CD4-positive, alpha-beta T cell treated with Interleukin-15 for 1 hour (primary cell): ENCODE data around the gene TBC1D22A.

ENCODE experiments used
- DNase-seq: peaks from one replicate; pipeline ENCODE4 v3.0.0-alpha.2; 2020

The TBC1D22A gene

DNA sequence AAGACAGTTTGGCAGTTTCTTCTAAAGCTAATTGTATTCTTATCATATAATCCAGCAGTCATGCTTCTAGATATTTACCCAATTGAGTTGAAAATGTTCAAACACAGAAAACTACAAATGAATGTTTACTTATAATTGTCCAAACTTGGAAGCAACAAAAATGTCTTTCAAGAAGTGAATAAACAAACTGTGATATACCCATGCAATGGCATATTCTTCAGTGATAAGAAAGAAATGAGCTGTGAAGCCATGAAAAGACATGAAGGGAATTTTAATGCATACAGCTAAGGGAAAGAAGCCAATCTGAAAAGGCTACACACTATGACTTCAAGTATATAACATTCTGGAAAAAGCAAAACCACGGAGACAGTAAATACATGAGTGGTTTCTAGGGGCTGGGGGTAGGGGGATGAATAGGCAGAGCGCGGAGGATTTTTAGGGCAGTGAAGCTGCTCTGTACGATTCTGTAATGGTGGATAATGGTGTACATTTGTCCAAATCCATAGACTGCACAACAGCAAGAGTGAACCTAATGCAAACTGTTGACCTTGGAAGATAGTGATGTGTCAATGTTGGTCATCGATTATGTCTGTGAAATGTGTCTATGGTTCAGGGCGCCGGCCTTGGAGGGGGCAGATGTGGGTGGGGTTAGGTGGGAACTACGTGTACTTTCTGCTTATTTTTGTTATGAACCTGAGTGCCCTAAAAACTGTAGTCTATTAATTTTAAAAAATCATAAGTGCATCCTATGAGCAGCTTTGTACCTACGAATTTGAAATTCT, 424.9 kb downstream of the TBC1D22A start:
- DNase-seq = peak; percentile 2

DNA sequence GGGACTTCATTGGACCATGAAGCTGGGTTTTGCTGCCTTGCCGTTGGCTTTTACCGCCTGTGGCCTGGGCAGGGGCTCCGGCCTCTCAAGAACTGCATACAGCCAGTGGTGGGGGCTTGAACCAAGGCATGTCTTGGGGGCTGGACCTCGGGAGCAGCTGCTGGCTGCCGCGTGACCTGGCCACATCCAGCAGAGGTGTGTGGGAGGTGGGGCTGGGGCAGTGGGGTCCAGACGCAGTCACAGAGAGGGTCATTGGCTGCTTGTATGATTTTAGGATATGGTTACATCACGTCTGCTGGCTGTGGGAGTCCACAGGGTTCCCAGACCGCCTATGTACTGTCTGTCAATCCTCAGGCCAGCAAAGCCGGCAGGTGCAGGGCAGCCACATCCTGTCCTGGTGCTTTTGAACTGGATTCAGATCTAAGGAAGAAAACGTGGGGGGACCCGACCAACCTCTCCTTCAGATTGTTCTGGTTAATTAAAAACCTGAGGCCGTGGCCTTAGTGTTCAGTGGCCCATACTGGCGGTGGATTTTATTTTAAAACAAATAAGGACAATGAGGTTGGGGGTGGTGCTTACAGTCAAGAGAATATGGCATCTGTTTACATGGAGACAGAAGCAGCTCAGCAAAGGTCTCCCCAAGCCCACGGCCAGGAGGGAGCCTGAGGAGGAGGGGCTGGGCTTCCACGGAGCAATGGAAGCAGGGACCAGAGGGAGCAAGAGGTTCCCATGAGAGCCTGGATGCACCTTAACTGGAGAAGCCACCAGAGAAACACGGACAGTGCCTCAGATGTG, 426.0 kb downstream of the TBC1D22A start:
- DNase-seq = peak; percentile 7

DNA sequence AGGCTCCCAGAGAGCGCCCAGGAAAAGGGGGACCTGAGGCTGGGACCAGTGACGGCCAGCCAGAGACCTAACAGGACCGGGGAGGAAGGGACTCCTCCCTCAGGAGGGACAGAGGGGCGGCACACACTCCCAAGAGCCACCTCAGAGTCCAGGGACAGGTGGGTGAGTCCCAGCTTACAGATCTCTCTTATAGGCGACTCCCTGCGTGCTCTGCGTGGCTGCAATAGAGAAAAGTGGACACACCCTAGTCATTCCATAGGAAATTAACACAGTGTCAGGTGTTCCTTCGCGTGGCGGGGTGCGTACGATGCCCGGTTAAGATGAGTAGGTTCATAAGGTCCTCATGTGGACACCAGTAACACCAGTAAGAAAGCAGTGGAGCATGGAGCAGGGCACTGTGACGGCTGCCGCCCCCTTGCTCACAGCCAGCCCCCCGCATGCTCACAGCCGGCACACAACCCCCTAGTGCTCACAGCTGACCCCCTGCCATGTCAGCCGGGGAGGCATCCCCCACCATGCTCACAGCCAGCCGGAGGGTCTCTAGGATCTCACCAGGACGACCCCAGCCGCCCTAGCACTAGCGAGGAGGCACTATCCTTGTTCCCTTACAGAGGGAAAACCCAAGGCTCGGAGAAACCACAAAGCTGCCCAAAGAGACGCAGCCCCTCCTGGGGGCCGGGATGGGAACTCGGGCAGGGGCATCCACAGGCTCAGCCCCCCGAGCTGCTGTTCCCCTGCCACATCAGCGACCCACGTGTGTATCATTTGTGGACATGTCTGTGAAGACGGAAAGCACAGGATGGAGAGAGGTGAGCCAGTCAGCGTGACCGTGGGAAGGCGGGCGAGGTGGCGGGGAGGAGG, 426.8 kb downstream of the TBC1D22A start:
- peak; percentile 13 for DNase-seq

DNA sequence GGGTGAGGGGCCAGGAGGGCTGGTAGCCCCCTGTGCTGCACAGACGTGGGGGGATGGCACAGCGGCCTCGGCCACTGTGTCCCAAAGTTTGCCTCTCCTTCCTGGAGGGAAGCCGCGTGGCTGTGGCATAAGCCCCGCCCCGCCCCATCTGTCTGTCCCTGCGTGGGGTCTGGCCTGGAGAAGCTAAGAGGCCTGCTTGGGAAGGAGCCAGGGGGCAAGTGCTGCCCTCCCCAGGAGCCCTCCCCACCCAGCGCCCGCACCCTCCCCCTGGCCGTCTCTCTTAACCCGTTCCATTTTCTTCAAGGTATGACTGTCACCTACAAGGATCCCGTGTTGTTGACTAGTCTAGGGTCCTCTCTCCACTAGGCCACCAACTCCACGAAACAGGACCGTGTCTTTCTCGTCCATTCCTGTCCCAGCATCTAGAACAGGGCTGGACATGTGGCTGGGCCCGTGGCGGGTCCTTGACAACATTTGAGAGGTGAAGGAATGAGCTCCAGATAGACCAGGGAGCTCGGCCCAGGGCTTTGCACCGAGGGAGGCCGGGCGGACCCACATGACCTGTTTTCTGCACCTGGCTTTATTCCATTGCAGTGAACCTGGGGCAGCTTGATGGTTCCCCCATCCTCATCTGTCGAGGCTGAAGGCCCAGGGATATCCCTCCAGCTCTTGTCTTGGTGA, 428.0 kb downstream of the TBC1D22A start:
- peak; percentile 11 for DNase-seq

DNA sequence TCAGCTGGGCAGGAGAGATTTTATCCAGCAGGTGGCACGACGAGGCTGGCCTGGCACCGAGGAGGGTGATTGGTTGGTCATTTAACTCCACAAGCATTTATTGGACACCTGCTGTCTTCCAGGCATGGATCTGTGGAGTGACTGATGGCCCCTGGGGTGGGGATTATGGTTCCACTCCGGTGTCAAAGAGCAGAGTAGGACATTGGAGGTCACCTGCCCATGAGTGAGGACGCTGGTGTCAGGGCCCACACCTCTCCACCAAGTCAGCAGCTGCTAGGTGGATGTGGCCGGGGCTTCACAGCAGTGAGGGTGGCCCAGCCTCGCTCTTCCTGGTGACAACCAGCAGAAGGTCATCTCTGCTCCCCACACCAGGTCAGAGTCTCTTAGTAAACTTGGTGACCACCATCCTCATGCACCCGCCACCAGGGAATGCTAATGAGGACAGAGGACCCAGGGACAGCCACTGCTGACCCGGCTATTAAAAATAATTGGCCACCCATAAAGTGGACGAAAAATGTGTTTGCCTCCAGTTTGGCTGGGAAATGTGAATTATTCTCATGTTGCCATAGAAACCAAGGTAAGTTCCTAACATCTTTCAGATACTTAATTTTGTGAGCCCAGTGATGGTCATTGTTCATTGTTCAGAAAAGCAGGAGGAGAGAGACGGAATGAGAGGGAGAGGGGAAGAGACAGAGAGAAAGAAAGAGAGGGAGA, 428.7 kb downstream of the TBC1D22A start:
- DNase-seq = no peak

DNA sequence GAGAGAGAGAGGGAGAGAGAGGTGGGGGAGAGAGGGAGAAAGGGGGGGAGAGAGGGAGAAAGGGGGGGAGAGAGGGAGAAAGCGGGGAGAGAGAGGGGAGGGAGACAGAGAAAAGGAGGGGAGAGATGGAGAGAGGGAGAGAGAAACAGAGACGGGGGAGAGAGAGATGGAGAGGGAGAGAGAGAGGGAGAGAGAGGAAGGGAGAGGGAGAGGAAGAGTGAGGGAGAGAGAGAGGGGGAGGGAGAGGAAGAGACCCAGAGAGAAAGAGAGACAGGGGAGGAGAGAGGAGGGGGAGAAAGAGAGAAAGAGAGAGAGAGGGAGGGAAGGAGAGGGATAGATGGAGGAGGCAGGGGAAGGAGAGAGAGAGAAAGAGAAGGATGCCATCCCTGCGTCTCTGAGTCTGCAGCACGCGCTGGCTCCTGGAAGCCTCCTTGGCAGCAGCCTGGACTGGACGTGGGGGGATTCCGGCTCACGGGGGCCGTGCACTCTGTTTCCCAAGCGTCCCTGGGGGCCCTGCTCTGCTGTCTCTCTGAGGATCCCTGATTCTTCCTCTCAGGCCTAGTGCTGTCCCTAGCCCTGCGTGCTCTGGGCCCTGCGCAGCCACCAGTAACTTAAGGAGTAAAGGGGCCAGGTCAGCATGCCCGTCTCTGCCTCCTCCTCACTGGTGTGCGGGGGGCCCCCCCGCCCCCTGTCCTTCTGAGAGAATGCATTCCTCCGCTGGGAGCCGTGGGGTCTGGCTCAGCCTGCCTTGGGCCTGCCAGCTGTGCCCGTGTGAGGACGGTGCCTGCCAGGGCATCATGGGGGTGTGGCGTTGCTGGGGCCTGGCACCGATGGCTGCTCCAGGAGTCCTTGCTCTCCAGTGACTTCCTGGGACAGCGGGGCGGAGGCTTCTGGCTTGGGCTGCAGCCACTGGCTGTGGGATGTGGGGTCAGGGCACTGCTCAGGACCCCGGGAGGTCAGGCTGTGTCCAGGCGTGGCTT, 429.5 kb downstream of the TBC1D22A start:
- peak; percentile 17 for DNase-seq

DNA sequence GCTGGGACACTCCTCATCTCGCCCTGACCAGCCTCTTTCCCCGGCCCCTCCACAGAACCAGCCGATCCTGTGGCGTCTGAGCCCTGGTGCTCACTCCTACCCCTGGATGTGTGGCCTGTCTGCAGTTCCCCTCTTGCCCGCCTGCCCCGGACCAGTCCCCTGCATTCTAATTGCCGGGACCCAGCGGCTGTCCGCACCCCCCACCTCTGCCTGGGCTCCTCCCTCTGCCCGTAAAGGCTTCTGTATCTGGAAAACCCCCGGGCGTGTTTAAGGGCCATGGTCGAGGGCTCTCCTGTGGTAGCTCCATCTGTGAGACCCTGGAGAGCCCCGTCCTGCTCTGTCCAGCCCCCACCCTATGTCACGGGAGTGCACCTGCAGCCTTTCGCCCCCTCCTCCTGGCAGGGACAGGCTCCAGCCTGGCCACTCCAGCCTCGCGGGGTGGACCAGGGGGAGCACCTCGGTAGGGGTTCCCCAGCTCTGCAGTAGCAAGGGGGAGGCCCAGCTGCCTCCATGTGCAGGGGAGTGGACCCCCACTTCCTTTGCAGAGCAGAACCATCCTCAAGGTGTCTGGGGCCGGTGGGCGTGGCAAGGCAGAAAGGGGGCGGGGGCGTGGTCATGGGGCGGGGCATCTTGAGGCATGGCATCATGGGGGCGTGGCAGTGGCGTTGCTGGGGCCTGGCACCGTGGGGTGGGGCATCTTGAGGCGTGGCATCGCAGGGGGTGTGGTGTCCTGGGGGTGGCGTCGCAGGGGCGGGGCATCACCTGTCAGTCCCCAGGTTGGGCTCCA, 430.4 kb downstream of the TBC1D22A start:
- DNase-seq = peak; percentile 14

DNA sequence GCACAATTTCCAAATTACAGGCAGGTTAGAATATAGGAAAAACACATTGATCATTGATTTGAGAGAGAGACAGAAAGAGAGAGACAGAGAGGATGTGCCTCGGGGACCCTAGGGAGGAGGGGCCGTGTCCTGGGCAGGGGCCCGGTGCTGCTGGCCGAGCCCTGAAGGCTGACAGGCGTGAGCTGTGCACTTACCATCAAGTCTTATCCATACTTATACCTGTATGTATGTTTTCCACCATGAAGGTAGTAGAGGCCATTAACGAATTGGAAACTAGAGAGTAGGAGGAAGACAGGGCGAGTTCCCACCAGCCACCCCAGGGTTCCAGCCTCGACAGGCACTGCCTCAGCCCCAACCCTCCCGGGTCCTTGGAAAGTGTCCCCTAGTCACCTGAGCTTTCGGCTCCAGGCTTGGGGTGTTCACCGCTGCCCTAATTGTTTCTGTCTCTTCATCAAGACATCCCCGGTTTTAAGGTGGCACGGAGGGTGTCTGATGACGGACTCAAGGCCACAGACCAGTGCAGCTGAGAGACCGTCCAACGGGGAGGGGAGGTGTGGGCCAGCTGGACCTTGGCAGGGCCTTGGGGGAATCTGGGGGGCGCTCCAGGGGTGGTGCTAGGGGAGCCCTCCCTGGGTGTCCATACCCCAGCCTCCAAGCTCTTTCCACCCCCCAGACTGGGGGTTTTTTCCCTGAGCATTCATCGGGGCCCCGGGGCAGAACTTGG, 431.3 kb downstream of the TBC1D22A start:
- DNase-seq = no peak

DNA sequence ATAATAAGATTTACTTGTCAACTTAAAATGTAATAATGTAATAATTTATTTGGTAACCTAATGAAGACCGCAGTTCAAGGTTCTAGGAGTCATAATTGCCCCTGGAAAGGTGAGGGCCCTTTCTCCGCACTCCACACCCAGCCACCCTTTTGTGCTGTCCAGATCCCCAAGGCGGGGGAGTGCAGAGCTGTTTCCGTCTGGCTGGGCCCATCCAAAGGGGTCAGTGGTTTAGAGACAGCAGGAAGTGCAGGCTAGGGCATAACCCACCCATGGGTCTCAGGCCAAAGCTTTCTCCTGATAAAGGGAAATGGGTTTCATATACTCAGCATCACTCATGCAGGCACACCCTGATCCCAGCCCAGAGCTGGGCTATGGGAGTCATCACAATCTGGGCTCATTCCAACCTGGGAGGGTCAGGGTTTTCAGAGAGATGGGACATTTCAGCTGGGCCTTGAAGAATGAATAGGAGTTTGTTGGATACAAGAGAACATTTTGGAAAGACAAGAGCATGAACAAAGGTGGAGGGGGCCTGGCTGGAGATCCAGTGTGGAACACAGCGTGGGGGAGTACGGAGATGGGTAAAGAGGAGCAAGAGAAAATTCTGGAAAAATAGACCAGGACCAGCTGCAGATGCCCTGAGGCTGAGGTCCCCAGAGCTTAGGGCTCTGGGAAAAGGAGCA, 432.2 kb downstream of the TBC1D22A start:
- no peak for DNase-seq

DNA sequence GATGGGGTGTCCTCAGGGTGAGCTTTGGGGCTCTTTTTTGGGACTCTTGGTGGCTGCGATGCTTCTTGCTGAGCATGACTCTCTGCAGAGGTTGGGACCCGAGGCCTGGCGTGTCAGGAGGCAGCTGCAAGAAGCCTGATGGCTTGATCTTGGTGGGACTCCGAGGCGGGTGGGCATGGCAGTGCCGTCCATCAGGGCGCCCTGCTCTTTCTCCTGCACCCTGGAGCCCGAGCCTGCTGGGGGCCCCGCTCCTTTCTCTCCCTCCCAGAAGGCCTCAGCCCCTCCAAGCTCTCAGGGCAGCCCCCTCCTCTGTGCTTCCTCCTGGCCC, 432.7 kb downstream of the TBC1D22A start:
- DNase-seq = no peak

DNA sequence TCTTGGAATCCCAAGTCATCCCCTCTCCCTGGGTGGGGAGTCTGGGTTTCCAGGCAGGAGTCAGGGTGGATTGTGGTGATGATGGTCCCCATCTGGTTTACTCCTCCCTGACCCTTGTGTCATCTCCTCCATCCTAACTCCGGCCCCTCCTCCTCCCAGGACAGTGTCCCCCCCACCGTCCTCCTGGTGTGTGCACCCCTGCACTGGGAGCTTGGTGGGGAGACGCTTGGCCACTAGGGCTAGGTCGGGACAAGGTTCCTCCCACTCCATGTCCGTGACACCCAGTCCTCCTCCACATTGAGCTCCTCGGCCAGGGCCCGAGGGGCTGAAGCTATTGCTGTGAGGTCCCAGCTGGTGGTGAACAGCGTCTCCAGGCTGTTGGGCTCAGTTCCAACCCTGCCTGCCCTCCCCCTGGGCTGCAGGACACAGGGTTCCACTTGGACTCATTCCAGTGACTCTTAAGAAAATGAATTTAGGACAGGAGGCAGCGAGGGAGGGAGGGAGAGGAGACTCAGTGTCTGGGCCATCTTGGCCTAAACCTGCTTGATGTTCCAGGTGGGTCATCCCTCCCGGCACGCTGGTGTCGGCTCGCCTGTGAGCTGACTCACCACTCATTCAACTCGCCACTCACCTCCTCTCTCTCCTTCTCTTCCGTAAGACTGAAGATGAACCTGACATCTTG, 433.2 kb downstream of the TBC1D22A start:
- DNase-seq = peak; percentile 14

DNA sequence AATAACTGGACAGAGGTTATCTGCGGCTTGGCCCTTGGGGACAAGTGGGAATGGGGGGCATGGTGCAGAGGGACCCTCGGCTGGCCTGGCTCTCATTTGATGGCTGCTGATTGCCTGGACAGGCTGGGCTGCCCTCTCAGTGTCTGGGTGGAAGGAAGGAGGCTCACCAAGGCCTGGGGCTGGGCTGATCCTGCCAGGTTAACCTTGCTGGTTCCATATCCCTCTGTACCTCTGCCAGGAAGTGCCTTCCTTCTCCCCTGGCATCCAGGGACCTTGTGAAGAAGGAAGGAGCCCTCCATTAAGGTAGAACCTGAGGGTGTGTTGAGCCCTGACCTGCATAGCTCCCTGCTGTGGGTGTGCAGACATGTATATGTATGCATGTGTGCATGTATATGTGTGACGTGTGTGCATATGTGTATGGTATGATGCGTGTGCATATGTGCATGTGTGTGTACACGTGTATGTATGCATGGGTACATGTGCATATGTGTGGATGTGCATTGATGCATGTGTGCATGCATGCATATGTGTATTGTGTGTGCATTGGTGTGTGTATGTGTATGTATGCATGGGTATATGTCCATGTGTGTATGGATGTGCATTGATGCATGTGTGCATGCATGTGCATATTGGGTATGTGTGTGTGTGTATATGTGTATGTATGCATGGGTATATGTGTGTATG, 433.9 kb downstream of the TBC1D22A start:
- DNase-seq = peak; percentile 11

DNA sequence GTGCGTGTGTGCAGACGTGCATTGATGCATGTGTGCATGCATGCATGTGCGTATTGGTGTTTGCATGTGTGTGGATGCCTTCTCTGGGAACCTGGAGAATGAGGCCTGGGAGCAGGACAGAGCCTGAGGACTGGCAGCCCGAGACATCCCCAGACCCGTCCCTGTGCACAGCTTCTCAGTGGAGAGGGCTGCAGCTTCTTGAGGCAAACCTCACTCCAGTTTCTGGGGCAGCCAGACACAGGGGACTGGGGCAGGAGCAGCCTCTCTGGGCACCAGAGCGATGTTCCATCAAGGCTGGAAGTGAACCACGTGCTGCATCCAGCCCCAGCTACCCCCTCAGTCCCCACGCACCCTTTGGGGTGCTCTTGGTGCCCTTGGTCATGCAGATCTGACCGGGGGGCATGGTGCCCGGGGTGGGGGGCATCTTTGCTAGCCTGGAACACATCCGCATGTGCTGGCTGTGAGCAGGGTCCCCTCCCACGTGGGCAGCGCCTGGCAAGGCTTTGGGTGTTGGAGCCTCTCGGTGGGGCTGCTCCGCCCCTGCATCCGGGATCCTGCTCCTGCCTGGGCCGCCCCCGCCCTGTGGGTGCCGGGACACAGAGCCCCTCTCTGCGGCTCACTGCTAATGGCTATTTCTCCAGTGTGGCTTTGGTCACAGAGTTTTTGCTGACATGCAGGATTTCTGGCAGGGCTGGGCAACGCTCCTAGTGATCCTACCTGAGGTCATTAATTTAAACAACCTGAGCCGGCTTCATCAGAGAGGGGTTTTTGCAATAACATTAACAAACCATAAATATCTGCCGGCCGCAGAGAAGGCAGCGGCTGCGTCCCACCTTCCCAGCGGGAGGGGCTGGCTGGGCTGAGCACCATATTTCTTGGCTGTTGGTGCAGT, 434.7 kb downstream of the TBC1D22A start:
- no peak for DNase-seq

DNA sequence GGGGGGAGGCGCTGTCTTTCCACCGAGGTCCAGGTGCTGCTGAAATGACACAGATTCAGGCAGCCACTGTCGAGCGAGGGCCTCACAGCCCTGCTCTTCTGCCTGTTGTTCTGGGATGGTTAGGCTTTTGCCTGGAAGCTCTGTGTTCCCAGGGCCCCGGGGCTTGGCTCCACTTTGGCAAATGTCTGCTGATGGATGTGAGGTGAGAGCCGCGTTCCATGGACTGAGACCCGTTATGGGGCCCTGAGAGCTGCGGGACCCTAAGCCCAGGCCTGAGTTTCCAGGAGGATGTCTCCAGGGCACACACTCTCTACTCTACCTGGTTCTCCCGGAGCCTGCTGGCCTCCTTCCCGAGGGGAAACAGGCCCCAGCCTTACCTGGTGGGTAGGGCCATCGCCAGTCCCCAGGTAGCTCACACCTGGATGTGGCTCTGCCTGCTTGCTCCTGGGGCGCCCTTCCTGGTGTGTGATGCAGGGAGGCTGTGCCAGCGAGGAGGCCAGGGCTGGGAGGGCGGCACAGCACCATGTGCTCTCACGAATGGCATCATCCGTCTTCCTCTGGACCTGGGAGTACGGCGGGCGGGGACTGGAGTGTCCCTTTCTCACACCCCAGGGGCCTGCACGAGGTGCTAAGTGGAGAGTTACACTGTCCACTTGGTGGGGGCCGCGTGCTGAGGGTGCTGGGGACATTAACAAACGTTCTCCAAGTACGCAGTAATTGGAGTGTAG, 435.5 kb downstream of the TBC1D22A start:
- no peak for DNase-seq

DNA sequence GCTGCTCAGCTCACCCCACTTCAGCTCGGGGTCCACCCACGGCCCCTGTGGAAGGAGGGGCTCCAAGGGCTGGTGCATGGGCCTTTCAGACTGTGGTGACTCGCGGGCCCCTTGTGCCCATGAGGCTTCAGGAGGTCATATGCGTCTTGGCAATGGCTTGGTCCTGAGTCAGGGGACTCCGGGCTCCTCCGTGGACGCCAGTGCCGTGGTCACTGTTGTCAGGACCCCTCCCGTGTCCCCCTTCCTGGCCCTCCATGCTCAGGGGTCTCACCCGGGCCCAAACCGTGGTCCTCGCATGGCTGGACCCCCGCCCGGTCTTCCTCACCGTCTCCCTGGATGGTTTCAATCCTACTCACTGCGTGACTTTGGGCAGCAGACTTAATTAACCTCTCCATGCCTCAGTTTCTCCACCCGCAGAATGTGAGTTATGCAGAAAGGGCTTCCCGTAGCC, 436.4 kb downstream of the TBC1D22A start:
- no peak for DNase-seq
